ENCODE measurements around the gene SLC15A4. TPM values are rescaled to one million over a fixed set of nuclear protein-coding genes. Genes with fewer than 3 reads are reported as not detected.

Gene SLC15A4
- total RNA-seq, 1 experiment from 2014 or later, result 20.6 TPM

DNA sequence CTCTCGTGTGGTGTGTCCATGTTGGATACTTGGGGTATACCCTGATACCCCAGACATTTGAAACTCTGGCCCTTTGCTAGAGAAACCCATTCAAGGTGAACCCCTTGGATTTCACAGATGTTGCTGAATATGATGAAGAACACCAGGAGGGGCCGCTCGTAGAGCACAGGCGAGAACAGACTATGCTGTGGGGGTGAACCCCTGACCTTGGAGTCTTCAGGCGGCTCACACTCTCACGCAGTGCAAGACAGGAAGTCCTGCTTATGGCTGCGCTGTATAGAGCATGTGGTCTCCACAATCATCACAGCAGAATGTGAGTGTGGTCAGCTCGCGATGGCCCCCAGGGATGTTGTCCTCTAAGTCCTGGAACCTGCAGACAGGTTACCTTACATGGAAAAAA is 60.4 kb downstream of the SLC15A4 start:
- Histone ChIP-seq H3K9me2 (ENCODE audit: insufficient read depth) (no peaks in the 10 kb centered on the region), H3K27me3 (ENCODE audit: insufficient read depth, low read length) (peaks cover 13% of the 10 kb centered on the region; the same call in 1 of the 2 replicates), H3K9ac (ENCODE audit: low read length) (no peak overlapping the region), H2AFZ (ENCODE audit: low read depth, low read length, poor library complexity, severe bottlenecking) (no peak overlapping the region), H3K27ac (ENCODE audit: low read depth, low read length) (no peak overlapping the region), H3K36me3 (ENCODE audit: control insufficient read depth in 1 of 2, insufficient read depth in 2 of 2, low read length in 2 of 2) (no peaks in the 10 kb centered on the region), H3K4me3 (replicated peaks in 1 of 2; ENCODE audit: low read depth in 1 of 2, low read length in 2 of 2) (no peak overlapping the region), H3K9me3 (ENCODE audit: control insufficient read depth in 1 of 2, insufficient read depth in 1 of 2, low read depth in 1 of 2, low read length in 2 of 2) (no peaks in the 10 kb centered on the region), H4K20me1 (ENCODE audit: insufficient read depth) (no peaks in the 10 kb centered on the region), H3K4me1 (ENCODE audit: control insufficient read depth in 1 of 2, insufficient read depth in 2 of 2, low read length in 2 of 2) (no peaks in the 10 kb centered on the region), H3K4me2 (ENCODE audit: low read length) (no peak overlapping the region), H3K79me2 (ENCODE audit: insufficient read depth, low read length) (no peaks in the 10 kb centered on the region)
- intact Hi-C loops (cut with micrococcal nuclease), result no loop called here
- no peak for ATAC-seq
- no peak for DNase-seq (ENCODE audit: low read depth, low spot score)
- TF ChIP-seq FOSL1 (IDR thresholded peaks at IDR 0.05; ENCODE audit: low read depth), result no peak
- no peak for TF ChIP-seq SP1 (IDR thresholded peaks at IDR 0.05; ENCODE audit: low read depth)
- TF ChIP-seq, protein P1, sequence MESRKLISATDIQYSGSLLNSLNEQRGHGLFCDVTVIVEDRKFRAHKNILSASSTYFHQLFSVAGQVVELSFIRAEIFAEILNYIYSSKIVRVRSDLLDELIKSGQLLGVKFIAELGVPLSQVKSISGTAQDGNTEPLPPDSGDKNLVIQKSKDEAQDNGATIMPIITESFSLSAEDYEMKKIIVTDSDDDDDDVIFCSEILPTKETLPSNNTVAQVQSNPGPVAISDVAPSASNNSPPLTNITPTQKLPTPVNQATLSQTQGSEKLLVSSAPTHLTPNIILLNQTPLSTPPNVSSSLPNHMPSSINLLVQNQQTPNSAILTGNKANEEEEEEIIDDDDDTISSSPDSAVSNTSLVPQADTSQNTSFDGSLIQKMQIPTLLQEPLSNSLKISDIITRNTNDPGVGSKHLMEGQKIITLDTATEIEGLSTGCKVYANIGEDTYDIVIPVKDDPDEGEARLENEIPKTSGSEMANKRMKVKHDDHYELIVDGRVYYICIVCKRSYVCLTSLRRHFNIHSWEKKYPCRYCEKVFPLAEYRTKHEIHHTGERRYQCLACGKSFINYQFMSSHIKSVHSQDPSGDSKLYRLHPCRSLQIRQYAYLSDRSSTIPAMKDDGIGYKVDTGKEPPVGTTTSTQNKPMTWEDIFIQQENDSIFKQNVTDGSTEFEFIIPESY (IDR thresholded peaks at IDR 0.05; ENCODE audit: extremely low read depth, insufficient replicate concordance, low read length), result no peak
- no TSS peak for BruUV-seq (replicated peaks)
- ChIA-PET CTCF (no interaction called here), POLR2A (no interaction called here), RAD21 (ENCODE audit: low non-redundant PET in 1 of 2, low total read pairs in 2 of 2, uncharacterized antibody in 2 of 2, unreplicated experiment in 2 of 2) (no interaction called here)

DNA sequence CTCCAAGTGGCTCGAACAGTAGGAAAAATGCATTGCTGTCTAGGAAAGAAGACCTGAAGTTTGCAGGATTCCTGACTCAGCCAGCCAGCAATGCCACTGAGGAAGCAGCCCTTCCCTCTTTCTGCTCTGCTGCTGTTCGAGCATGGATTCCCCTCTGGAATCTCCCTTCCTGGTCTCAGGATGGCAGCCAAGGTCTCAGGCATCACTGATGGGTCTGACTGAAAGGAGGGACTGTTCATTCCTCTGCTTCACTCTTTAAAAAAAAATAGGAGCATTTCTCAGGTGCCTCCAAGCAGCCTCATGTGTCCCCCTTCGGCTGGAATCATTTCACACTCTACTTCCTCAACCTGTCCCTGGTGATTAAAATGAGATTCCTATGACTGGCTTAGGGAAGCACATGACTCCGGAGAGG is 62.4 kb downstream of the SLC15A4 start:
- ATAC-seq (no peak), DNase-seq (ENCODE audit: low read depth, low spot score) (no peak)
- no peaks in the 10 kb centered on the region for H3K79me2 ChIP-seq (ENCODE audit: insufficient read depth, low read length)
- no peaks in the 10 kb centered on the region for H3K4me1 ChIP-seq (ENCODE audit: control insufficient read depth in 1 of 2, insufficient read depth in 2 of 2, low read length in 2 of 2)
- CTCF ChIA-PET, result no interaction called here
- TF ChIP-seq EGR1 (IDR thresholded peaks at IDR 0.05; ENCODE audit: low read depth) (no peak), YY1 (IDR thresholded peaks at IDR 0.05; ENCODE audit: extremely low read depth, insufficient replicate concordance, low read depth, low read length) (no peak), ELF1 (IDR thresholded peaks at IDR 0.05; ENCODE audit: borderline replicate concordance, low read depth) (no peak), POLR2A (IDR thresholded peaks at IDR 0.05; ENCODE audit: borderline replicate concordance, extremely low read depth, insufficient read depth, insufficient read length) (no peak), POLR2AphosphoS5 (IDR thresholded peaks at IDR 0.05; ENCODE audit: low read depth, low read length) (no peak)
- TF ChIP-seq, protein P2, sequence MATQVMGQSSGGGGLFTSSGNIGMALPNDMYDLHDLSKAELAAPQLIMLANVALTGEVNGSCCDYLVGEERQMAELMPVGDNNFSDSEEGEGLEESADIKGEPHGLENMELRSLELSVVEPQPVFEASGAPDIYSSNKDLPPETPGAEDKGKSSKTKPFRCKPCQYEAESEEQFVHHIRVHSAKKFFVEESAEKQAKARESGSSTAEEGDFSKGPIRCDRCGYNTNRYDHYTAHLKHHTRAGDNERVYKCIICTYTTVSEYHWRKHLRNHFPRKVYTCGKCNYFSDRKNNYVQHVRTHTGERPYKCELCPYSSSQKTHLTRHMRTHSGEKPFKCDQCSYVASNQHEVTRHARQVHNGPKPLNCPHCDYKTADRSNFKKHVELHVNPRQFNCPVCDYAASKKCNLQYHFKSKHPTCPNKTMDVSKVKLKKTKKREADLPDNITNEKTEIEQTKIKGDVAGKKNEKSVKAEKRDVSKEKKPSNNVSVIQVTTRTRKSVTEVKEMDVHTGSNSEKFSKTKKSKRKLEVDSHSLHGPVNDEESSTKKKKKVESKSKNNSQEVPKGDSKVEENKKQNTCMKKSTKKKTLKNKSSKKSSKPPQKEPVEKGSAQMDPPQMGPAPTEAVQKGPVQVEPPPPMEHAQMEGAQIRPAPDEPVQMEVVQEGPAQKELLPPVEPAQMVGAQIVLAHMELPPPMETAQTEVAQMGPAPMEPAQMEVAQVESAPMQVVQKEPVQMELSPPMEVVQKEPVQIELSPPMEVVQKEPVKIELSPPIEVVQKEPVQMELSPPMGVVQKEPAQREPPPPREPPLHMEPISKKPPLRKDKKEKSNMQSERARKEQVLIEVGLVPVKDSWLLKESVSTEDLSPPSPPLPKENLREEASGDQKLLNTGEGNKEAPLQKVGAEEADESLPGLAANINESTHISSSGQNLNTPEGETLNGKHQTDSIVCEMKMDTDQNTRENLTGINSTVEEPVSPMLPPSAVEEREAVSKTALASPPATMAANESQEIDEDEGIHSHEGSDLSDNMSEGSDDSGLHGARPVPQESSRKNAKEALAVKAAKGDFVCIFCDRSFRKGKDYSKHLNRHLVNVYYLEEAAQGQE (IDR thresholded peaks at IDR 0.05; ENCODE audit: low read depth), result no peak
- H3K9me2 ChIP-seq (ENCODE audit: insufficient read depth), result no peaks in the 10 kb centered on the region
- H3K9me3 ChIP-seq (ENCODE audit: control insufficient read depth in 1 of 2, insufficient read depth in 1 of 2, low read depth in 1 of 2, low read length in 2 of 2), result no peaks in the 10 kb centered on the region
- RAD21 ChIA-PET (ENCODE audit: low non-redundant PET in 1 of 2, low total read pairs in 2 of 2, uncharacterized antibody in 2 of 2, unreplicated experiment in 2 of 2), result no interaction called here
- no TSS peak for BruUV-seq (replicated peaks)
- intact Hi-C loops (cut with micrococcal nuclease), result no loop called here
- POLR2A ChIA-PET, result no interaction called here
- no peak overlapping the region for H2AFZ ChIP-seq (ENCODE audit: low read depth, low read length, poor library complexity, severe bottlenecking)
- H3K27me3 ChIP-seq (ENCODE audit: insufficient read depth, low read length), result peaks cover 8% of the 10 kb centered on the region; the same call in 1 of the 2 replicates
- H3K4me3 ChIP-seq (replicated peaks in 1 of 2; ENCODE audit: low read depth in 1 of 2, low read length in 2 of 2), result no peak overlapping the region
- H4K20me1 ChIP-seq (ENCODE audit: insufficient read depth), result no peaks in the 10 kb centered on the region
- no peaks in the 10 kb centered on the region for H3K36me3 ChIP-seq (ENCODE audit: control insufficient read depth in 1 of 2, insufficient read depth in 2 of 2, low read length in 2 of 2)
- no peak overlapping the region for H3K9ac ChIP-seq (ENCODE audit: low read length)
- H3K4me2 ChIP-seq (ENCODE audit: low read length), result no peak overlapping the region
- H3K27ac ChIP-seq (ENCODE audit: low read depth, low read length), result no peak overlapping the region
